GM18505 (cell line): ENCODE data around the gene RRN3.
"Not testable (repeated sequence)": the region's sequence is repeated elsewhere in the genome, so short reads cannot be mapped to it uniquely, and the experiment has no call there.

ENCODE experiments used
- ATAC-seq: cut with Tn5 transposase; IDR thresholded peaks from one replicate; pipeline ENCODE4 v1.9.1; 2021; ENCODE audit not compliant: unreplicated experiment

RRN3 gene

DNA sequence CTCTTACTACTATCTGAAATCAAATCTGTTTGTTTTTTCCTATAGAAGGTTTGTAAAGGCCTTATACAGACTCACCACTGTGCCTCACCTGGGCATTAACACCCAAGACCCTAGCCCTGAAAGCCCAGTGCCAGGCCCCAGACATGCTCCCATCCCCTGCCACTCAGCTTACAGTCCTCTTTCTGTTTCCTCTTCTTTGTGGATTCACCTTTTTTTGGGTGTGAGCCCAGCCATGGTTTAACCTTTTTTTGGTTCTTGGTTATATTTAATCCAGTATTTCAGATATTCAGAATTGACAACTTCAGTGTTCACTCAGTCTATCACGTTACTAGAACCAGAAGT is 69.2 kb downstream of the RRN3 start:
- not testable (repeated sequence) for ATAC-seq

- ATAC-seq, result not testable (repeated sequence)
Measured at GRCh38 chr16:15023381-15024077, 70.5 kb downstream of the RRN3 start.

DNA sequence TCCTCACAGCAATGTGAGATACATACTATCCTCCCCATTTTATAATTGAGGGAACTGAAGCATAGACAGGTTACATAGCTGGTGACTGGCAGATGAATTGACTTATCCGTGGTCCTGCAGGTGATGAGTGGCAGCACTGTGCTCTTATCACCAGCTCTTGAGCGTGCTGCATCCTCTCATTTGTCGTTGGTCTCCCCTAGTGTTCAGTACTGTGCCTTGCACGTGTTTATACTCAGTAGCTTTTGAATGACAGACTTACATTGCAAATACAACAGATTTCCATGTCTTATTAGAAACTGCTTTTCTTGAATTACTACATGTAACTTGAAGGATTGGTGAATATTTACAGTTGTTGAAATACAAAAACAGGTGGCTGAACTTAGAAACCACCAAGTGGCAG is 71.9 kb downstream of the RRN3 start:
- ATAC-seq, result peak; percentile 77

DNA sequence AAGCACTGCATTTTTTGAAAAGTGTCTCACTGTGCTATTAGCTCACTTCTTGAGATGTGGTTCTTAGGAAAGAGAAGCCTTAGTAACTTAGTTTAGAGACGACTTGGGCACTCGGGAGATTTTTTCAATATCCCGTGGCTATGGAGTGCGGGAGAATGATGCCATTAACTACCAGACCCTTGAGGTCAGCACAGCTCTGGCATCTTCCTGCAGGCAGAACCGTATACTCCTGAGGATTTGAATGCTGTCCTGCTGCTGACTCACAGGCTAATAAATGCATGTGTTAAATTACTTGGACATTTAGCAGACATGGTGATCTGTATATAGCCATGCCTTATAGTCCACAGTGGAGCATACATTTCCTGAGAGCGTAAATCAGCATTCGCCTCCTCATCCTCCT is 72.6 kb downstream of the RRN3 start:
- not testable (repeated sequence) for ATAC-seq

DNA sequence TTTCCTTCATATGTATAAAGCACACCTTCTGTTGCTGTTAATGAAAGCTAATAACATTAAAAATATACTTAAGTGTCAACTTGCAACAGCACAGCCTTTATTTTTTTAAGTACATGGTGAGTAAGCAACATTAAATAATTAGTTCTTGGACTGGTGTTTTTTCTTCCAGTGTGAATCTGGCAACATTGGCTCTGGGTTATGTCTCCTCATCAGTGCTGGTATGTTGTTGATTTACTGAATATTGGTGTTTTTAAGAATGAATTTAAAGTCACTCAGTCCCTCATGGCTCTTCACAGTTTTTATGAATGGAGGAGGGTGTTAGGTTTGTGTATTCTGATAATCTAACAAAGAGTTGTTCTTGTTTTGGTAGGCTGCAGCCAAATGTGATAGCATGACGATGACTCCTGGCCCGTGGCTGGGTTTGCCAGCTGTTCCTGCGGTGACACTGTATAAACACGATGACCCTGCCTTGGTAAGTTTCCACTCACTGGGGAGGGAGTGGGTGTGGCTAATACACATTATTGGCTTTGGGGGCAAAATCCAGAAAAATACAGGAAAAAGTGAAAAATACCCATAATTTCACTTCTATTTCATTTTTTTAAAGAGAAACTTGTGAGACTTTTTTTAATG is 77.0 kb downstream of the RRN3 start:
- ATAC-seq, result not testable (repeated sequence)

DNA sequence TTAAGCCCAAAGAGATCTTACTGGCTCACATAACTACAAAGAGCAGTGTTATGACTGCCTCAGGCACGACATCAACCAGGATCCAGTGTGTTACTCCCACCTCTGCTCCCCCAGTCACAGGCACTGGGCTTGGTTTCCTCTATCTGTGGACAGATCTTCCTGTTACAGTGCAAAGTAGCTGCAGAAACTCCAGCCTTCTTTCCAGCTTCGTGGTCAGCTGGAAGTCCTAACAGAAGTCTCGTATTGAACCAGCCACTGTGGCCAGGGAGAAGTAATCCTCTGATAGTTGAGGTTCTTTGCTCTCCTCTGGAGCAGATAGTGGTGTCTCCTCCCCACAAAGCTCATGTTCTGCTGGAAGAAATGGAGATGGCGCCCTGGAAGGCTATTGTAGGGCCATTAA is 77.7 kb downstream of the RRN3 start:
- ATAC-seq, result not testable (repeated sequence)

GRCh38 chr16:15015671-15016070 is 78.4 kb downstream of the RRN3 start:
- not testable (repeated sequence) for ATAC-seq

- ATAC-seq, result not testable (repeated sequence)
Measured at GRCh38 chr16:15012941-15013340, 81.1 kb downstream of the RRN3 start.
